ENCODE data around the gene WDR41. TPM values are rescaled to one million over a fixed set of nuclear protein-coding genes. Genes with fewer than 3 reads are reported as not detected.

WDR41 gene
- total RNA-seq, 1 experiment from 2014 or later = 54.1 TPM

DNA sequence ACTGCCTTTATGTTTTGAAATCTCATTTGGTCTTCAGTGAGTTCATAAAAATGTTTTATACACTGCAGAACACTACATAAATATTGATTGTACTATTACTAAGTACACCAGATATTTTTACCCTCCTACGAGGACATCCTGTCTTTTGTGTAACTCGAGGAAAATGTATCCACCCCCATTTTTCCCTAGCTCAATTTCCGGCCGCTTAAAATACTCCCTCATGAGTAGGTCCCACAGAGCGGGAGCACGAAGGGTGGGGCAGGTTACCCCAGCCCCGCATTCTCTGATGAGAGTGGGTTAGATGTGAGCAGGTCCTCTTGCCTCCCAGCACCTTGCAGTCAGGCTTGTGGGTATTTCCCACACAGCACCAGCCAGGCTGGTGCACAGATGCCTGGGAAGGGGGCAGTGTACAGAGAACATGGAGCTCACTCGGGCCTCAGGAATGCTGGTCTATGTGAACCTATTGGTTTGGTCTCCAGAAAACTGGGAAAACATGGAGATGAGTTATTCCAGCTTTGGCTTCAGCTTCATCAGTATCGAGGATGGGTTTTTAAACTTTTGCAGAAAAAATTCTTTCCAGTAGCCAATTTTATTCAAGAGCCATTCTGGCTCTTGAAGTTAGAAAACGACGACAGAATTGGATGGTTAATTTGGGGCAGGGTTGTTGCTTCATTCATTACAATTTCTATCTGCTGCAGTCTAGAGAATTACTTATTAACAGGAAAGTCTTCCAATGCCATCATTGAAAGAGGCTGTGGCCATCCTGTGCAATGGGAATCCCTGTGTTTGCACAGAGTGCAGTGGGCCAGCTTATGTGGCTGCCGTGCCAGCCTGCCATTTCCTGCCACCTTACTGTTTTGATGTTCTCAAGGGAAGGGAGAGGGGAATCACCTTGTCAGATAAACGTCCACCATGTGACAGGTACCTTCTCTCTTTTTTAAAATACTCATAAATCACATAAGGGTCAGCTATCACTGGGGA lies 73.2 kb downstream of the WDR41 start:
- no peak overlapping the region for H3K4me3 ChIP-seq (replicated peaks in 1 of 2; ENCODE audit: low read depth in 1 of 2, low read length in 2 of 2)
- H3K4me2 ChIP-seq (ENCODE audit: low read length) = no peak overlapping the region
- no peaks in the 10 kb centered on the region for H3K9me2 ChIP-seq (ENCODE audit: insufficient read depth)
- no peaks in the 10 kb centered on the region for H4K20me1 ChIP-seq (ENCODE audit: insufficient read depth)
- H3K27ac ChIP-seq (ENCODE audit: low read depth, low read length) = no peak overlapping the region
- H3K27me3 ChIP-seq (ENCODE audit: insufficient read depth, low read length) = no peaks in the 10 kb centered on the region
- CTCF ChIA-PET = no interaction called here
- POLR2A ChIA-PET = no interaction called here
- no peak overlapping the region for H3K9ac ChIP-seq (ENCODE audit: low read length)
- DNase-seq (ENCODE audit: low read depth, low spot score) (no peak), ATAC-seq (no peak)
- H3K9me3 ChIP-seq (ENCODE audit: control insufficient read depth in 1 of 2, insufficient read depth in 1 of 2, low read depth in 1 of 2, low read length in 2 of 2) = no peaks in the 10 kb centered on the region
- no peaks in the 10 kb centered on the region for H3K36me3 ChIP-seq (ENCODE audit: control insufficient read depth in 1 of 2, insufficient read depth in 2 of 2, low read length in 2 of 2)
- no peaks in the 10 kb centered on the region for H3K79me2 ChIP-seq (ENCODE audit: insufficient read depth, low read length)
- intact Hi-C loops (cut with micrococcal nuclease) = no loop called here
- no peak overlapping the region for H2AFZ ChIP-seq (ENCODE audit: low read depth, low read length, poor library complexity, severe bottlenecking)
- RAD21 ChIA-PET (ENCODE audit: low non-redundant PET in 1 of 2, low total read pairs in 2 of 2, uncharacterized antibody in 2 of 2, unreplicated experiment in 2 of 2) = no interaction called here
- TF ChIP-seq RAD21 (IDR thresholded peaks at IDR 0.05; ENCODE audit: low read depth) (no peak), EGR1 (IDR thresholded peaks at IDR 0.05; ENCODE audit: low read depth) (no peak), SP1 (IDR thresholded peaks at IDR 0.05; ENCODE audit: low read depth) (no peak), FOSL1 (IDR thresholded peaks at IDR 0.05; ENCODE audit: low read depth) (no peak), POLR2A (IDR thresholded peaks at IDR 0.05; ENCODE audit: borderline replicate concordance, extremely low read depth, insufficient read depth, insufficient read length) (no peak), SIN3A (IDR thresholded peaks at IDR 0.05; ENCODE audit: low read depth) (no peak), ZFX (IDR thresholded peaks at IDR 0.05) (no peak), ZNF274 (IDR thresholded peaks at IDR 0.05; ENCODE audit: low read depth, low read length) (no peak)
- TF ChIP-seq, protein P1, sequence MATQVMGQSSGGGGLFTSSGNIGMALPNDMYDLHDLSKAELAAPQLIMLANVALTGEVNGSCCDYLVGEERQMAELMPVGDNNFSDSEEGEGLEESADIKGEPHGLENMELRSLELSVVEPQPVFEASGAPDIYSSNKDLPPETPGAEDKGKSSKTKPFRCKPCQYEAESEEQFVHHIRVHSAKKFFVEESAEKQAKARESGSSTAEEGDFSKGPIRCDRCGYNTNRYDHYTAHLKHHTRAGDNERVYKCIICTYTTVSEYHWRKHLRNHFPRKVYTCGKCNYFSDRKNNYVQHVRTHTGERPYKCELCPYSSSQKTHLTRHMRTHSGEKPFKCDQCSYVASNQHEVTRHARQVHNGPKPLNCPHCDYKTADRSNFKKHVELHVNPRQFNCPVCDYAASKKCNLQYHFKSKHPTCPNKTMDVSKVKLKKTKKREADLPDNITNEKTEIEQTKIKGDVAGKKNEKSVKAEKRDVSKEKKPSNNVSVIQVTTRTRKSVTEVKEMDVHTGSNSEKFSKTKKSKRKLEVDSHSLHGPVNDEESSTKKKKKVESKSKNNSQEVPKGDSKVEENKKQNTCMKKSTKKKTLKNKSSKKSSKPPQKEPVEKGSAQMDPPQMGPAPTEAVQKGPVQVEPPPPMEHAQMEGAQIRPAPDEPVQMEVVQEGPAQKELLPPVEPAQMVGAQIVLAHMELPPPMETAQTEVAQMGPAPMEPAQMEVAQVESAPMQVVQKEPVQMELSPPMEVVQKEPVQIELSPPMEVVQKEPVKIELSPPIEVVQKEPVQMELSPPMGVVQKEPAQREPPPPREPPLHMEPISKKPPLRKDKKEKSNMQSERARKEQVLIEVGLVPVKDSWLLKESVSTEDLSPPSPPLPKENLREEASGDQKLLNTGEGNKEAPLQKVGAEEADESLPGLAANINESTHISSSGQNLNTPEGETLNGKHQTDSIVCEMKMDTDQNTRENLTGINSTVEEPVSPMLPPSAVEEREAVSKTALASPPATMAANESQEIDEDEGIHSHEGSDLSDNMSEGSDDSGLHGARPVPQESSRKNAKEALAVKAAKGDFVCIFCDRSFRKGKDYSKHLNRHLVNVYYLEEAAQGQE (IDR thresholded peaks at IDR 0.05; ENCODE audit: low read depth) = no peak
- TF ChIP-seq, protein P2, sequence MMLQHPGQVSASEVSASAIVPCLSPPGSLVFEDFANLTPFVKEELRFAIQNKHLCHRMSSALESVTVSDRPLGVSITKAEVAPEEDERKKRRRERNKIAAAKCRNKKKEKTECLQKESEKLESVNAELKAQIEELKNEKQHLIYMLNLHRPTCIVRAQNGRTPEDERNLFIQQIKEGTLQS (IDR thresholded peaks at IDR 0.05) = no peak
- TF ChIP-seq, protein P3, sequence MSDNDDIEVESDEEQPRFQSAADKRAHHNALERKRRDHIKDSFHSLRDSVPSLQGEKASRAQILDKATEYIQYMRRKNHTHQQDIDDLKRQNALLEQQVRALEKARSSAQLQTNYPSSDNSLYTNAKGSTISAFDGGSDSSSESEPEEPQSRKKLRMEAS (IDR thresholded peaks at IDR 0.05) = no peak
- TF ChIP-seq, protein P4, sequence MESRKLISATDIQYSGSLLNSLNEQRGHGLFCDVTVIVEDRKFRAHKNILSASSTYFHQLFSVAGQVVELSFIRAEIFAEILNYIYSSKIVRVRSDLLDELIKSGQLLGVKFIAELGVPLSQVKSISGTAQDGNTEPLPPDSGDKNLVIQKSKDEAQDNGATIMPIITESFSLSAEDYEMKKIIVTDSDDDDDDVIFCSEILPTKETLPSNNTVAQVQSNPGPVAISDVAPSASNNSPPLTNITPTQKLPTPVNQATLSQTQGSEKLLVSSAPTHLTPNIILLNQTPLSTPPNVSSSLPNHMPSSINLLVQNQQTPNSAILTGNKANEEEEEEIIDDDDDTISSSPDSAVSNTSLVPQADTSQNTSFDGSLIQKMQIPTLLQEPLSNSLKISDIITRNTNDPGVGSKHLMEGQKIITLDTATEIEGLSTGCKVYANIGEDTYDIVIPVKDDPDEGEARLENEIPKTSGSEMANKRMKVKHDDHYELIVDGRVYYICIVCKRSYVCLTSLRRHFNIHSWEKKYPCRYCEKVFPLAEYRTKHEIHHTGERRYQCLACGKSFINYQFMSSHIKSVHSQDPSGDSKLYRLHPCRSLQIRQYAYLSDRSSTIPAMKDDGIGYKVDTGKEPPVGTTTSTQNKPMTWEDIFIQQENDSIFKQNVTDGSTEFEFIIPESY (IDR thresholded peaks at IDR 0.05; ENCODE audit: extremely low read depth, insufficient replicate concordance, low read length) = no peak
- TF ChIP-seq, protein P5, sequence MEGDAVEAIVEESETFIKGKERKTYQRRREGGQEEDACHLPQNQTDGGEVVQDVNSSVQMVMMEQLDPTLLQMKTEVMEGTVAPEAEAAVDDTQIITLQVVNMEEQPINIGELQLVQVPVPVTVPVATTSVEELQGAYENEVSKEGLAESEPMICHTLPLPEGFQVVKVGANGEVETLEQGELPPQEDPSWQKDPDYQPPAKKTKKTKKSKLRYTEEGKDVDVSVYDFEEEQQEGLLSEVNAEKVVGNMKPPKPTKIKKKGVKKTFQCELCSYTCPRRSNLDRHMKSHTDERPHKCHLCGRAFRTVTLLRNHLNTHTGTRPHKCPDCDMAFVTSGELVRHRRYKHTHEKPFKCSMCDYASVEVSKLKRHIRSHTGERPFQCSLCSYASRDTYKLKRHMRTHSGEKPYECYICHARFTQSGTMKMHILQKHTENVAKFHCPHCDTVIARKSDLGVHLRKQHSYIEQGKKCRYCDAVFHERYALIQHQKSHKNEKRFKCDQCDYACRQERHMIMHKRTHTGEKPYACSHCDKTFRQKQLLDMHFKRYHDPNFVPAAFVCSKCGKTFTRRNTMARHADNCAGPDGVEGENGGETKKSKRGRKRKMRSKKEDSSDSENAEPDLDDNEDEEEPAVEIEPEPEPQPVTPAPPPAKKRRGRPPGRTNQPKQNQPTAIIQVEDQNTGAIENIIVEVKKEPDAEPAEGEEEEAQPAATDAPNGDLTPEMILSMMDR (IDR thresholded peaks at IDR 0.05 in 2 of 3, conservative IDR thresholded peaks at IDR 0.05 in 1 of 3; ENCODE audit: borderline replicate concordance in 1 of 3, insufficient read depth in 1 of 3, low read depth in 2 of 3, low read length in 2 of 3) = no peak
- H3K4me1 ChIP-seq (ENCODE audit: control insufficient read depth in 1 of 2, insufficient read depth in 2 of 2, low read length in 2 of 2) = no peaks in the 10 kb centered on the region
- BruUV-seq (replicated peaks) = no TSS peak

Measured in HCT116 (cell line).